Peyer's patch (tissue), 4 donors: ENCODE data around the gene SLCO6A1.

Experiments used
- CTCF ChIP-seq, 6 experiments: fragments of 450-650 bp in 4 of 6; fragments of 200-600 bp in 2 of 6; sonication (generic) in 1 of 6; IDR thresholded peaks; one replicate each; pipeline ENCODE4 v1.5.1; 2017 to 2019; ENCODE audit warnings: antibody characterized with exemption in 6 of 6, mild to moderate bottlenecking in 3 of 6, moderate library complexity in 1 of 6
- POLR2A ChIP-seq, 2 donors: fragments of 450-650 bp; IDR thresholded peaks; one replicate each; pipeline ENCODE4 v1.5.1; 2017; ENCODE audit warnings: antibody characterized with exemption in 2 of 2, mild to moderate bottlenecking in 2 of 2, moderate library complexity in 2 of 2

GRCh38 chr5:102388235-102388634 is 110.6 kb downstream of the SLCO6A1 start:
- TF ChIP-seq POLR2A (IDR thresholded peaks at IDR 0.05) (no peak), CTCF (IDR thresholded peaks at IDR 0.05) (no peak)
